HCT116 (cell line): ENCODE data around the gene CD40. TPM values are rescaled to one million over a fixed set of nuclear protein-coding genes. Genes with fewer than 3 reads are reported as not detected.

Experiments used
- ATAC-seq: fragments of 200-7000 bp; cut with Tn5 transposase; 2 replicates; pipeline ENCODE4 v1.9.1; 2020; ENCODE audit warnings: mild to moderate bottlenecking, moderate library complexity
- BruUV-seq: library from RNA; stranded (reverse); fragments of 400-500 nt; replicated peaks from 2 replicates; lab custom pipeline; 2021; lab: Mats Ljungman, UMichigan
- CTCF ChIA-PET: fragments of 300-600 bp; sonication (Branson Sonifier 250); formaldehyde crosslinking; loops from one replicate; lab custom pipeline; 2021; ENCODE audit warnings: antibody characterized with exemption; lab: Charles Lee
- POLR2A ChIA-PET: fragments of 300-600, 350-600 bp; sonication (Branson Sonifier 250); formaldehyde crosslinking; loops from one replicate; lab custom pipeline; 2021; ENCODE audit warnings: antibody characterized with exemption; lab: Charles Lee
- RAD21 ChIA-PET, 2 experiments: fragments of 300-600 bp; sonication (Branson Sonifier 250); formaldehyde crosslinking; loops; one replicate each; lab custom pipeline; 2023; ENCODE audit warnings: low total read pairs in 2 of 2; ENCODE audit not compliant: uncharacterized antibody in 2 of 2, unreplicated experiment in 2 of 2, low non-redundant PET in 1 of 2; lab: Charles Lee
- DNase-seq: peaks from one replicate; pipeline ENCODE4 v3.0.0-alpha.2; 2010; ENCODE audit warnings: low read depth, low spot score
- H2AFZ ChIP-seq: fragments of 200-600 bp; shearing (Covaris generic), sonication (generic); 2 replicates; pipeline ENCODE4 v1.6.1; 2017; ENCODE audit warnings: low read depth, mixed run types, mixed read lengths, antibody characterized with exemption, low read length; ENCODE audit not compliant: poor library complexity, severe bottlenecking
- H3K27ac ChIP-seq: 2 replicates; pipeline ENCODE4 v1.5.1; 2012; ENCODE audit warnings: low read depth, low read length
- H3K27me3 ChIP-seq: fragments of 200-600 bp; sonication (generic); 2 replicates; pipeline ENCODE4 v1.6.1; 2016; ENCODE audit warnings: mixed run types, low read length, mixed read lengths; ENCODE audit not compliant: insufficient read depth
- H3K36me3 ChIP-seq, 2 experiments: fragments of 200-500 bp in 1 of 2; fragments of 200-600 bp in 1 of 2; sonication (Bioruptor generic) in 1 of 2; sonication (generic) in 1 of 2; 2 replicates each; pipeline versions ENCODE4 v1.5.1 to v1.6.1; 2014 to 2016; ENCODE audit warnings: low read length in 2 of 2, inconsistent platforms in 1 of 2, mixed read lengths in 1 of 2, mixed run types in 1 of 2; ENCODE audit not compliant: insufficient read depth in 2 of 2, control insufficient read depth in 1 of 2
- H3K4me1 ChIP-seq, 2 experiments: fragments of 200-600 bp in 1 of 2; sonication (generic) in 1 of 2; 2 replicates each; pipeline versions ENCODE4 v1.5.1 to v1.6.1; 2012 to 2017; ENCODE audit warnings: low read length in 2 of 2, inconsistent platforms in 1 of 2, mild to moderate bottlenecking in 1 of 2, mixed read lengths in 1 of 2, mixed run types in 1 of 2, moderate library complexity in 1 of 2; ENCODE audit not compliant: insufficient read depth in 2 of 2, control insufficient read depth in 1 of 2
- H3K4me2 ChIP-seq: fragments of 200-600 bp; sonication (generic); 2 replicates; pipeline ENCODE4 v1.6.1; 2017; ENCODE audit warnings: mixed run types, low read length, mixed read lengths
- H3K4me3 ChIP-seq, 2 experiments: fragments of 200-600 bp in 1 of 2; sonication (generic) in 1 of 2; replicated peaks in 1 of 2; 2 replicates each; pipeline ENCODE4 v1.5.1; 2011 to 2016; ENCODE audit warnings: low read length in 2 of 2, control low read depth in 1 of 2, low read depth in 1 of 2, mild to moderate bottlenecking in 1 of 2, mixed read lengths in 1 of 2, mixed run types in 1 of 2
- H3K79me2 ChIP-seq: fragments of 200-600 bp; sonication (generic); 2 replicates; pipeline ENCODE4 v1.6.1; 2017; ENCODE audit warnings: mild to moderate bottlenecking, mixed run types, low read length, moderate library complexity, mixed read lengths; ENCODE audit not compliant: insufficient read depth
- H3K9ac ChIP-seq: fragments of 200-600 bp; sonication (generic); 2 replicates; pipeline ENCODE4 v1.6.1; 2016; ENCODE audit warnings: low read length, mixed read lengths
- H3K9me2 ChIP-seq: fragments of 200-600 bp; sonication (generic), shearing (Covaris generic); 2 replicates; pipeline ENCODE4 v1.6.1; 2017; ENCODE audit warnings: mixed run types, mild to moderate bottlenecking, moderate library complexity; ENCODE audit not compliant: insufficient read depth
- H3K9me3 ChIP-seq, 2 experiments: fragments of 200-500 bp in 1 of 2; fragments of 200-600 bp in 1 of 2; sonication (Bioruptor generic) in 1 of 2; sonication (generic) in 1 of 2; 2 replicates each; pipeline ENCODE4 v1.6.1; 2014 to 2017; ENCODE audit warnings: low read length in 2 of 2, mixed read lengths in 2 of 2, inconsistent platforms in 1 of 2, low read depth in 1 of 2, mild to moderate bottlenecking in 1 of 2, mixed run types in 1 of 2, moderate library complexity in 1 of 2; ENCODE audit not compliant: control insufficient read depth in 1 of 2, insufficient read depth in 1 of 2
- H4K20me1 ChIP-seq: fragments of 200-600 bp; sonication (generic), shearing (Covaris generic); 2 replicates; pipeline ENCODE4 v1.6.1; 2017; ENCODE audit warnings: mixed run types, mild to moderate bottlenecking, moderate library complexity; ENCODE audit not compliant: insufficient read depth
- ATF3 ChIP-seq: IDR thresholded peaks from 2 replicates; pipeline ENCODE4 v1.6.1; 2012
- CEBPB ChIP-seq: IDR thresholded peaks from 2 replicates; pipeline ENCODE4 v1.6.1; 2012; ENCODE audit warnings: low read depth
- CTCF ChIP-seq, 3 experiments: fragments of 200-600 bp in 1 of 3; sonication (generic) in 1 of 3; IDR thresholded peaks in 2 of 3; conservative IDR thresholded peaks in 1 of 3; 2 replicates each; pipeline ENCODE4 v1.5.1; 2012 to 2017; ENCODE audit warnings: low read depth in 2 of 3, low read length in 2 of 3, antibody characterized with exemption in 1 of 3, borderline replicate concordance in 1 of 3, control low read depth in 1 of 3, mild to moderate bottlenecking in 1 of 3, mixed read lengths in 1 of 3, mixed run types in 1 of 3, moderate library complexity in 1 of 3; ENCODE audit not compliant: insufficient read depth in 1 of 3
- EGR1 ChIP-seq: IDR thresholded peaks from 2 replicates; pipeline ENCODE4 v1.6.1; 2012; ENCODE audit warnings: low read depth
- ELF1 ChIP-seq: IDR thresholded peaks from 2 replicates; pipeline ENCODE4 v1.6.1; 2012; ENCODE audit warnings: low read depth, borderline replicate concordance
- EZH2 ChIP-seq: fragments of 200-600 bp; sonication (generic); IDR thresholded peaks from 2 replicates; pipeline ENCODE4 v1.6.1; 2017; ENCODE audit warnings: antibody characterized with exemption, mixed run types
- EZH2phosphoT487 ChIP-seq: fragments of 200-600 bp; IDR thresholded peaks from 2 replicates; pipeline ENCODE4 v1.6.1; 2018; ENCODE audit warnings: antibody characterized with exemption, borderline replicate concordance
- FOSL1 ChIP-seq: IDR thresholded peaks from 2 replicates; pipeline ENCODE4 v1.6.1; 2012; ENCODE audit warnings: low read depth
- JUND ChIP-seq: IDR thresholded peaks from 2 replicates; pipeline ENCODE4 v1.6.1; 2012
- MAX ChIP-seq: IDR thresholded peaks from 2 replicates; pipeline ENCODE4 v1.6.1; 2012
- POLR2AphosphoS5 ChIP-seq: IDR thresholded peaks from 2 replicates; pipeline ENCODE4 v1.6.1; 2011; ENCODE audit warnings: mild to moderate bottlenecking, low read depth, low read length, moderate library complexity
- RAD21 ChIP-seq: IDR thresholded peaks from 2 replicates; pipeline ENCODE4 v1.6.1; 2012; ENCODE audit warnings: low read depth, mild to moderate bottlenecking
- REST ChIP-seq: IDR thresholded peaks from 2 replicates; pipeline ENCODE4 v1.6.1; 2012; ENCODE audit warnings: low read depth
- SIN3A ChIP-seq: IDR thresholded peaks from 2 replicates; pipeline ENCODE4 v1.6.1; 2012; ENCODE audit warnings: low read depth
- SP1 ChIP-seq: IDR thresholded peaks from 2 replicates; pipeline ENCODE4 v1.6.1; 2012; ENCODE audit warnings: low read depth
- SRF ChIP-seq: IDR thresholded peaks from 2 replicates; pipeline ENCODE4 v1.6.1; 2012; ENCODE audit warnings: low read depth
- YY1 ChIP-seq: IDR thresholded peaks from 2 replicates; pipeline ENCODE4 v1.6.1; 2011; ENCODE audit warnings: low read length, low read depth, moderate library complexity, mild to moderate bottlenecking; ENCODE audit not compliant: insufficient replicate concordance; ENCODE audit errors: extremely low read depth
- ZBTB33 ChIP-seq: IDR thresholded peaks from 2 replicates; pipeline ENCODE4 v1.6.1; 2011; ENCODE audit warnings: mild to moderate bottlenecking, low read length, moderate library complexity; ENCODE audit not compliant: insufficient replicate concordance; ENCODE audit errors: extremely low read depth
- ZFX ChIP-seq: fragments of 450-650 bp; IDR thresholded peaks from 2 replicates; pipeline ENCODE4 v1.6.1; 2017
- ZNF274 ChIP-seq: fragments of 200-500 bp; sonication (Bioruptor generic); IDR thresholded peaks from 2 replicates; pipeline ENCODE4 v1.6.1; 2014; ENCODE audit warnings: mild to moderate bottlenecking, low read depth, low read length, inconsistent platforms
- intact Hi-C: fragments of 100-400 bp; cut with micrococcal nuclease; formaldehyde crosslinking; loops from 2 replicates; pipeline ENCODE4 v1.10.0; 2022
- total RNA-seq: library from RNA; stranded (reverse); gene quantifications from one replicate; pipeline ENCODE4 v1.2.1, GENCODE V29; 2021; ENCODE audit not compliant: unreplicated experiment

Gene CD40
- total RNA-seq, 1 experiment from 2014 or later, result 21.3 TPM

- ATAC-seq (no peak), DNase-seq (no peak)
- Histone ChIP-seq H3K36me3 (no peaks in the 10 kb centered on the region), H3K27ac (no peak overlapping the region), H4K20me1 (no peaks in the 10 kb centered on the region), H3K4me2 (no peak overlapping the region), H3K79me2 (no peaks in the 10 kb centered on the region), H3K9me3 (no peaks in the 10 kb centered on the region), H3K9me2 (no peaks in the 10 kb centered on the region), H3K27me3 (peaks cover 17% of the 10 kb centered on the region; the same call in 1 of the 2 replicates), H3K9ac (no peak overlapping the region), H3K4me3 (no peak overlapping the region), H3K4me1 (peaks cover 4 to 6% of the 10 kb centered on the region in 2 experiments; a peak in 3 of 4 replicates), H2AFZ (no peak overlapping the region)
- intact Hi-C loops, result no loop called here
- ChIA-PET POLR2A (no interaction called here), CTCF (no interaction called here), RAD21 (no interaction called here)
- no TSS peak for BruUV-seq
- no peak for TF ChIP-seq JUND
- TF ChIP-seq EZH2phosphoT487, result no peak
- no peak for TF ChIP-seq SP1
- TF ChIP-seq MAX, result no peak
- TF ChIP-seq ATF3, result no peak
- no peak for TF ChIP-seq POLR2AphosphoS5
- no peak for TF ChIP-seq FOSL1
- no peak for TF ChIP-seq RAD21
- TF ChIP-seq CTCF (IDR thresholded peaks at IDR 0.05 in 2 of 3, conservative IDR thresholded peaks at IDR 0.05 in 1 of 3; ENCODE audit: borderline replicate concordance in 1 of 3, insufficient read depth in 1 of 3, low read depth in 2 of 3, low read length in 2 of 3), result no peak
- TF ChIP-seq YY1, result no peak
- TF ChIP-seq SIN3A, result no peak
- no peak for TF ChIP-seq REST
- no peak for TF ChIP-seq ZFX
- TF ChIP-seq EZH2, result no peak
- no peak for TF ChIP-seq ZBTB33
- no peak for TF ChIP-seq ZNF274
- no peak for TF ChIP-seq CEBPB
- no peak for TF ChIP-seq EGR1
- TF ChIP-seq SRF, result no peak
- no peak for TF ChIP-seq ELF1
Measured at GRCh38 chr20:46113113-46113470, 5.0 kb upstream of the CD40 start.
